Esophagus muscularis mucosa (tissue), 3 donors: ENCODE data around the gene CCBE1.

Experiments used
- POLR2A ChIP-seq: fragments of 450-650 bp; IDR thresholded peaks from one replicate; pipeline ENCODE4 v1.6.1; 2017; ENCODE audit warnings: antibody characterized with exemption, moderate library complexity, mild to moderate bottlenecking, low read depth
- TF ChIP-seq, protein P1 (sequence below), 3 experiments: fragments of 200-600 bp in 2 of 3; fragments of 450-650 bp in 1 of 3; sonication (generic) in 2 of 3; IDR thresholded peaks; one replicate each; pipeline ENCODE4 v1.5.1; 2017 to 2019; ENCODE audit warnings: antibody characterized with exemption in 3 of 3, mild to moderate bottlenecking in 2 of 3, moderate library complexity in 1 of 3

DNA sequence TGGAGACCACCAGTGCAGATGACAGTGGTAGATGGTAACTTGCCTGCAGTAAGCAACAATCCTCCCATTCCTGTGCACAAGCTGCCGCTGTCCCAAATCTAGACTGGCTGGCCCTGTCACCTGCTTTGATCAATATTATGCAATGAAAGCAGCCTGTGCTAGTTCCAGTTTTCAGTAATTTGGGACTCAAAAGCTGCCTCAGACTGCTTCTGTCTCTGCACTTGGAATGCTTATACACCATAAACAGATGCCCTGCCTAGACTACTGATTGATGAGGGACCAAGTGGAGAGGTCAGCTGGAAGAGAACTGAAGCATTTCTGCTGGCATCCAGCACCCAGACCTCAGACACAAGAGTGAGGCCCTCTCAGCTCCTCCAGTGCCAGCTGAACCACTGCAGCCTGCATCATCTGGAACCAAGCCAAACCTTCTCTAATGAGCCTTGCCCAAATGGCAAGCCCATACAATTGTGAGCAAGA lies 24.9 kb downstream of the CCBE1 start:
- no peak for TF ChIP-seq POLR2A
- TF ChIP-seq, protein P1, sequence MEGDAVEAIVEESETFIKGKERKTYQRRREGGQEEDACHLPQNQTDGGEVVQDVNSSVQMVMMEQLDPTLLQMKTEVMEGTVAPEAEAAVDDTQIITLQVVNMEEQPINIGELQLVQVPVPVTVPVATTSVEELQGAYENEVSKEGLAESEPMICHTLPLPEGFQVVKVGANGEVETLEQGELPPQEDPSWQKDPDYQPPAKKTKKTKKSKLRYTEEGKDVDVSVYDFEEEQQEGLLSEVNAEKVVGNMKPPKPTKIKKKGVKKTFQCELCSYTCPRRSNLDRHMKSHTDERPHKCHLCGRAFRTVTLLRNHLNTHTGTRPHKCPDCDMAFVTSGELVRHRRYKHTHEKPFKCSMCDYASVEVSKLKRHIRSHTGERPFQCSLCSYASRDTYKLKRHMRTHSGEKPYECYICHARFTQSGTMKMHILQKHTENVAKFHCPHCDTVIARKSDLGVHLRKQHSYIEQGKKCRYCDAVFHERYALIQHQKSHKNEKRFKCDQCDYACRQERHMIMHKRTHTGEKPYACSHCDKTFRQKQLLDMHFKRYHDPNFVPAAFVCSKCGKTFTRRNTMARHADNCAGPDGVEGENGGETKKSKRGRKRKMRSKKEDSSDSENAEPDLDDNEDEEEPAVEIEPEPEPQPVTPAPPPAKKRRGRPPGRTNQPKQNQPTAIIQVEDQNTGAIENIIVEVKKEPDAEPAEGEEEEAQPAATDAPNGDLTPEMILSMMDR (IDR thresholded peaks at IDR 0.05), result no peak
